NCI-H446 (cell line): ENCODE measurements around the gene SLC15A2.
"Not testable (repeated sequence)": the region's sequence is repeated elsewhere in the genome, so short reads cannot be mapped to it uniquely, and the experiment has no call there.

Source experiments
- DNase-seq, 2 experiments: peaks; one replicate each; lab custom pipeline; 2025; lab: John Stamatoyannopoulos, UW

The SLC15A2 gene

DNA sequence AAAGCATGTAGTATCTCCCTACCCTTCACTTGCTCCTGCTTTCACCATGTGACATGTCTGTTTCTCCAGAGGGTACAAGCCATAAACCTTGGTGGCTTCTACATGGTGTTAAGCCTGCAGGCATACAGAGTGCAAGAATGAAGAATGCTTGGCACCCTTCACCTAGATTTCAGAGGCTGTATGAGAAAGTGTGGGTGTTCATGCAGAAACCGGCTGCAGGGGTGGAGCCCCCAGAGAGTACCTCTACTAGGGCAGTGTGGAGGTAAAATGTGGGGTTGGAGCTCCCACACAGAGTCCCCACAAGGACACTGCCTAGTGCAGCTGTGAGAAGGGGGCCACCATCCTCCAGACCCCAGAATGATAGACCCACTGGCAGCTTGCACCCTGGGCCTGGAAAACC, 32.2 kb downstream of the SLC15A2 start:
- DNase-seq = no peak

DNA sequence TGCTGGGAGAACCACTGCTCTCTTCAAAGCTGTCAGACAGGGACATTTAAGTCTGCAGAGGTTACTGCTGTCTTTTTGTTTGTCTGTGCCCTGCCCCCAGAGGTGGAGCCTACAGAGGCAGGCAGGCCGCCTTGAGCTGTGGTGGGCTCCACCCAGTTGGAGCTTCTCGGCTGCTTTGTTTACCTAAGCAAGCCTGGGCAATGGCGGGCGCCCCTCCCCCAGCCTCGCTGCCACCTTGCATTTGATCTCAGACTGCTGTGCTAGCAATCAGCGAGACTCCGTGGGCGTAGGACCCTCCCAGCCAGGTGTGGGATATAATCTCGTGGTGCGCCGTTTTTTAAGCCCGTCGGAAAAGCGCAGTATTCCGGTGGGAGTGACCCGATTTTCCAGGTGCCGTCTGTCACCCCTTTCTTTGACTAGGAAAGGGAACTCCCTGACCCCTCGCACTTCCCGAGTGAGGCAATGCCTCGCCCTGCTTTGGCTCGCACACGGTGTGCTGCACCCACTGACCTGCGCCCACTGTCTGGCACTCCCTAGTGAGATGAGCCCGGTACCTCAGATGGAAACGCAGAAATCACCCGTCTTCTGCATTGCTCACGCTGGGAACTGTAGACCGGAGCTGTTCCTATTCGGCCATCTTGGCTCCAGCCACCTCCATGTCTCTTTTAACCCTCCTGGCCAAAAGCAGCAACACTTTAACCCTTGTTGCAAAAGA, 44.1 kb downstream of the SLC15A2 start:
- DNase-seq = not testable (repeated sequence)

DNA sequence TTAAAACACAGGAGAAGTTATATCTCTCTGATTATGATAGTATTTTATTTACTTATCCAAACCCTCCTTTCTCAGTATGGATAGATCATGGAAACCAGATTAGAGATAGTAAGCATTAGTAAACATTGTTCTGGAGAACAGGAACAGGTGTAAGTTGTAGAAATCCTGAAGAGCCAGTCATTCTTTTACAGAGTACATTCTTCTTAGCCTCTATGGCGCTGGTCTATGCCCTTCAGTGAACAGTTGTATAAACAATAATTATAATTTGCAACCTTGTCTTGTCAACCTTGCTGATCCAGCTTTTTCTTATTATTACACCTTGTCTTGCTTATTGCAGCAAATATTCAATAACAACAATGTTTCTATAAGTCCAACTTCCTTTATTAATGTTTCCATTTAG, 47.4 kb downstream of the SLC15A2 start:
- DNase-seq = no peak

- no peak for DNase-seq
These were observed 48.0 kb downstream of the SLC15A2 start for GRCh38 chr3:121942116-121942786.

- no peak for DNase-seq
These were observed 49.2 kb downstream of the SLC15A2 start for GRCh38 chr3:121943431-121943830.

GRCh38 chr3:121948641-121949040, 54.4 kb downstream of the SLC15A2 start:
- no peak for DNase-seq

DNA sequence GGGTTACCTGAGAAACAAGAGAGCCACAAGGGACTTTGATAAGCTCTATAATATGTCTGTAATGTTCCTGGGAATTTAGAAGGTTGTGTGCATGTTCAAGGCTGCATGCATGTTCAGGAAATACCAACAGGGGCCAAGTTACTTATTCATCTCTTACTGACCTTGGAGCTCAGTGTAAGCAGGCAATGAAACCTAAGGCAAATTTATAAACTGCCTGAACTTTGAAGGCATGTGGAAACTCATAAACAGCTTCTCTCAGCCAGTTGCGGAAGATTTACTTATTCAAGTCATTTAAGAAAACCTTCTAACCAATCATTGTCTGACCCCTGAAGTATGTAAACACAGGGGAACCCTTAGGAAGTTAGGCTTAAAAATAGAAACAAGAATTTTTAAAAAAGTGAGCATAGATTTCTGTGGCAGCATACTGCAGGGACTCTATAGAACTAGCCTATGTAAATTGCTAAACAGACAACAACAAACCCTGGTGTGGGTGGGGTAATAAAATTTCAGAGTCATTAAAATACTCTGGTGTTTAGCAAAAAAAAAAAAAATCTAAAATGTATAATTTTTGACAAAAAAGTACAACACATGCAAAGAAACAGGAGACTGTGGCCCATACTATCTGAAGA, 57.2 kb downstream of the SLC15A2 start:
- no peak for DNase-seq

- DNase-seq = no peak
These were observed 62.2 kb downstream of the SLC15A2 start for GRCh38 chr3:121956363-121956762.

DNA sequence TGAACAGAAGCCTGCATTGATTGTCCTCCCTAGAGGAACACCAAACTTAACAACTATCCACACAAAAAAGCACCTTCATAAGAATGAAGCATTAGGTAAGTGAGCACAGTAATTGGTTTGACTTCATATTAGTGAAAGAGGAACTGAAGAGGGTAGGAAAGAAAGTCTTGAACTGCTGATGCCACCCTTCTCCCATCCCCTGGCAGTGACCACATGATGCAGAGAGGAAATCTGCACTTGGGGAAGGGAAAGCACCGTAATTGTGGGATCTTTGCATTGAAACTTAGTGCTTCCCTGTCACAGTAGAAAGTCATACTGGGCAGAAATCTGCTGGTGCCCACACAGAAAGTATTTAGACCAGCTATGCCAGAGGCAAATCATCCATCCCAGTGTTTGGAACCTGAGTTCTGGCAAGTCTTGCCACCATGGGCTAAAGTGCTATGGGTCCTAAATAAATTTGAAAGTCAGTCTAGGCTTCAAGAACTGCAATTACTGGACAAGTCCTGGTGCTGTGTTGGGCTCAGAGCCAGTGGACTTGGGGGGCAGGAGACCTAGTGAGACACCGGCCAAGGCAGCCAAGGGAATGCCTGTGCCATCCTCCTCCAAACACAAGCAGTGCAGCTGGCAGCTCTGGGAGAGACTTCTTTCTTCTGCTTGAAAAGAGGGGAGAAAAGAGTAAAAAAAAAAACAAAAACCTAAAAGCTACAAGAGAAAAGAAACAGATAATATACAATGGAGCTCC, 63.6 kb downstream of the SLC15A2 start:
- no peak for DNase-seq

DNA sequence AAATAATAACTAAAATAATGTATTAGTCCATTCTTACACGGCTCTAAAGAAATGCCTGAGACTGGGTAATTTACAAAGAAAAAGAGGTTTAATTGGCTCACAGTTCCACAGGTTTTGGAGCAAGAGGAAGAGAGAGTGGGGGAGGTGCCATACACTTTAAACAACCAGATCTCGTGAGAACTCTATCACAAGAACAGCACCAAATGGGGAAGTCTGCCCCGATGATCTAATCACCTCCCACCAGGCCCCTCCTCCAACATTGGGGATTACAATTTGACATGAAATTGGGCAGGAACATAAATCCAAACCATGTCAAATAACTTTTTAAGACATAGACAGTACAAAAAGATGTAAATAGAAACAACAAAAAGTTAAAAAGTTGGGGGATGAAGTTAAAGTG, 64.6 kb downstream of the SLC15A2 start:
- no peak for DNase-seq

DNA sequence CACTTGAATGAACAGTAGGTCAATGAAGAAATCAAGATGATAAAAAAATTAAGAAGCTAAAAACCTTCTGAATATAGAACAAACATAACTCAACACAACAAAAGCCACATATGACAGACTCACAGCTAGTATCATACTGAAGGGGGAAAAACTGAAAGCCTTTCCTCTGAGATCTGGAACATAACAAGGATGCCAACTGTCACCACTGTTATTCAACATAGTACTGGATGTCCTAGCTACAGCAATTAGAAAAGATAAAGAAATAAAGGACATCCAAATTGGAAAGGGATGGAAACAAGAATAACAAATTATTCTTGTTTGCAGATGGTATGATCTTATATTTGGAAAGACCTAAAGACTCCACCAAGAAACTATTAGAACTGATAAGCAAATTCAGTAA, 67.1 kb downstream of the SLC15A2 start:
- DNase-seq = no peak

DNA sequence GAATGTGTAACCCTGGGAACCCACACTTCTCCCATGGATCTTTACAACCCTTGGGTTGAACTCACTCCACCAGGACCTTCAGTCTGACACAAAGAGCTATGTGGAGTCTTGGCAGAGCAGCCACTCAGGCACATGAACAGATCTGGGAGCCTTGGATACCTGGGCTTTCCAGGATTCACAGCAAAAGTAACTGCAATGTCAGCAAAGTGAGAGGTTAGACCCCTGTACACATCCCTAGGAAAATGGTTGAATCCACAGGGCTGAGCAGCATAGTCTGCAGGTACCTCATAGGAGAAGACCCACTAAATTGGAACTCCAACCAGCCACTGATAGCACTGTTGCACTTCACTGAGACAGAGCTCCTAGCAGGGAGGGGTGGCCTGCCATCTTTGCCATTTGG, 68.2 kb downstream of the SLC15A2 start:
- DNase-seq = no peak

- no peak for DNase-seq
These were observed 69.4 kb downstream of the SLC15A2 start for GRCh38 chr3:121963608-121964007.

DNA sequence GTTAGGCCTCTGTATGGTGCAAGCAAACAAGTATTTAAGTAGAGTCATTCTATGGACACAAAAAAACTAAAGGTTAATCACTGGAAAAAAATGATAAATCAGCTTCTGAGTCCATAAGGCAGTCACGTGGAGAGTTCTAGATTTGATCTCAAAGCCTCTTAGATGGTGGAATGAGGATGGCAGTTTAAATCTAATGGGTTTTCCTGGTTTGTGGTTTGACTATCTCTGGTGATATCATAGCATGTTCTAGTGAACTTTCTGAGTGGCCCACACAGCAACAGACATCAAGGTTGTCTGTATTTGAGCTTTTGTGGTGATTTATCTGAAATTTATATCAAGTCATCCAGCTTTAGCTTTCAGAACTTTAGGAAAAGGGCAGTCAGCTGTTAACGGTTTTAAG, 75.4 kb downstream of the SLC15A2 start:
- no peak for DNase-seq

DNA sequence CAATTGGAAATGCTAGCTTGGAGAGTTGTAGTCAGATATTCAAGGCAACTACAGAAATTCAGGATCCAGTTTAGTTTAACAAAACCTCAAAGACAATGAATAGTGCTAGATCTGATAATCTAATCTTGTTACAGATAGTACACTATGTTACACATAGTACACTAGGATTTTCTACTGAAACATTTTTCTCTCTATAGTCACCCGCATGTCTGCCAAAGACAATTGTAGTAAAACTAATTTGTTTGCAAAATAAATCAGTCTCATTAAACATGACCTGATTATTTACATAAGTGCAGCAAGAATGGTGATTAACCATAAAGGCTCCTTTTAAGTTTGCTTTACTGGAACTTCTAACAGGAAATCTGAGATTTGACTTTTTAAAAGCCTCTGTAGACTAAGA, 75.8 kb downstream of the SLC15A2 start:
- DNase-seq = no peak

GRCh38 chr3:121974601-121975111, 80.5 kb downstream of the SLC15A2 start:
- DNase-seq = no peak

- DNase-seq = no peak
These were observed 81.6 kb downstream of the SLC15A2 start for GRCh38 chr3:121975702-121976302.

DNA sequence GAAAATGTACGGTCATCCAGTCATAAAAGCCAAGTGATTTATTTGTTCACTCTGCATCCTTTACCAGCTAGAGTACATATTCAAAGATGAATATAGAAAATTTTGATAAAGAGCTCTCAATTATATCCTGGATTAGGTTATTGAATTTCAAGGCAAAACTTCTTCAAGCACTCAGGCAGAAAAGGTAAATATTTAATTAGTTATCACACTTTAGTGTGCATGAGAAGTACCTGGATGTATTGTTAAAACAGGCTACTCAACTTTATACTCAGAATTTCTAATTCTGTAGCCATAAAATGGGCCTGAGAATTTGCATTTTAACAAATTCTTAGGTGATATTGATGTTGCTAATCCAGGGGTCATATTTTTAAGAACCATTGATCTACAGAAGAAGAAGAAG, 82.5 kb downstream of the SLC15A2 start:
- DNase-seq = no peak

- DNase-seq = no peak
These were observed 85.0 kb downstream of the SLC15A2 start for GRCh38 chr3:121979246-121979645.

DNA sequence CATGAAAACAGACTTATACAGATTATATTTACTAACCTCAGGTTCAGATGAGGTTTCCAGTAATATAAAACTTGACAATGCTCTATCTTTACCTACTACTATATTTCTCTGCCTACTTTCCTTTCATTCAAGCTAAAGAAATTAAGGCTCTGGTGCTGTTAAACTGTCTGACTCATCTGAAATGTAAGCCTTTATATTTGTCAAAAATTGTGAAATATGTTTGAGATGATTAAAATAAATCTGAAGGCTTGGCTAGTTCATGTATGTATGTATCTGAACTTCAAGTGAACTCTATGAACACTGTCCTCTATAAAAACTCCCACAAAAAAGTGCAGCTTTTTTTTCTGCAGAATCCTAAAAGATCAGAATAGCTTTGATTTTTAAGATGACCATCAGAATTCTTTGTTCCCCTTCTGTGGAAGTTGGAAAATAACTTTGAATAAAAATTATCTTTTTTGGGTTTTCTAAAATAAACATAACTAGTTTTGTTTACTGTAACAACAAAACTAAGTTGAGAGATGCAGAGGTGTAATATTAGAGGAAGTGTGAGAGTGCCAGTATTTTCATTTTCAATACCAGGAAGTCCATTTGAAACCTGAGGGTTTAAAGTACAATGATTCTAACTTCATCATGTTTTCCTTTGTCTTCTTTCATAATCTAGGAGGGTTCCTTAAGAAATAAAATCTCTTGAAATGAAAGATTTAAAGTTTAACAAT, 85.7 kb downstream of the SLC15A2 start:
- DNase-seq = no peak

- no peak for DNase-seq
These were observed 86.2 kb downstream of the SLC15A2 start for GRCh38 chr3:121980450-121980796.
